ENCODE data around the gene ZC3H15.

ZC3H15 gene

GRCh38 chr2:186537019-186537418 lies 51.0 kb downstream of the ZC3H15 start:
- H3K4me1 Mint-ChIP-seq (ENCODE audit: low read depth), result no peaks in the 10 kb centered on the region
- H3K27ac Mint-ChIP-seq, result no peak overlapping the region
- H3K27me3 Mint-ChIP-seq (ENCODE audit: low read depth), result peaks cover 4% of the 10 kb centered on the region
- no peak overlapping the region for H3K4me3 Mint-ChIP-seq
- no peaks in the 10 kb centered on the region for H3K36me3 Mint-ChIP-seq (ENCODE audit: low read depth)
- H3K9me3 Mint-ChIP-seq, result no peaks in the 10 kb centered on the region
- no peak for DNase-seq (ENCODE audit: low spot score)

GRCh38 chr2:186540941-186541340 lies 54.9 kb downstream of the ZC3H15 start:
- no peaks in the 10 kb centered on the region for H3K27me3 Mint-ChIP-seq (ENCODE audit: low read depth)
- H3K27ac Mint-ChIP-seq, result no peak overlapping the region
- H3K4me1 Mint-ChIP-seq (ENCODE audit: low read depth), result no peaks in the 10 kb centered on the region
- no peaks in the 10 kb centered on the region for H3K9me3 Mint-ChIP-seq
- no peak overlapping the region for H3K4me3 Mint-ChIP-seq
- no peaks in the 10 kb centered on the region for H3K36me3 Mint-ChIP-seq (ENCODE audit: low read depth)
- DNase-seq (ENCODE audit: low spot score), result no peak

- DNase-seq (ENCODE audit: low spot score), result no peak
- Mint-ChIP-seq H3K9me3 (no peaks in the 10 kb centered on the region), H3K4me3 (no peak overlapping the region), H3K4me1 (ENCODE audit: low read depth) (no peaks in the 10 kb centered on the region), H3K36me3 (ENCODE audit: low read depth) (no peaks in the 10 kb centered on the region), H3K27ac (no peak overlapping the region), H3K27me3 (ENCODE audit: low read depth) (no peaks in the 10 kb centered on the region)
These were observed 55.9 kb downstream of the ZC3H15 start for GRCh38 chr2:186542002-186542401.

- Mint-ChIP-seq H3K36me3 (ENCODE audit: low read depth) (no peaks in the 10 kb centered on the region), H3K9me3 (no peaks in the 10 kb centered on the region)
These were observed 57.6 kb downstream of the ZC3H15 start for GRCh38 chr2:186543561-186544131.

GRCh38 chr2:186544255-186544675 lies 58.2 kb downstream of the ZC3H15 start:
- Mint-ChIP-seq H3K9me3 (no peaks in the 10 kb centered on the region), H3K27me3 (ENCODE audit: low read depth) (no peaks in the 10 kb centered on the region), H3K36me3 (ENCODE audit: low read depth) (no peaks in the 10 kb centered on the region), H3K4me3 (no peak overlapping the region), H3K4me1 (ENCODE audit: low read depth) (no peaks in the 10 kb centered on the region), H3K27ac (no peak overlapping the region)
- DNase-seq (ENCODE audit: low spot score), result no peak

More at GRCh38 chr2:186543561-186544131, 57.6 kb downstream of the ZC3H15 start:
- no peak overlapping the region for H3K27ac Mint-ChIP-seq
- no peak for DNase-seq (ENCODE audit: low spot score)
- H3K4me1 Mint-ChIP-seq (ENCODE audit: low read depth), result no peaks in the 10 kb centered on the region
- no peaks in the 10 kb centered on the region for H3K27me3 Mint-ChIP-seq (ENCODE audit: low read depth)
- H3K4me3 Mint-ChIP-seq, result no peak overlapping the region

GRCh38 chr2:186546846-186547245 lies 60.8 kb downstream of the ZC3H15 start:
- Mint-ChIP-seq H3K27me3 (ENCODE audit: low read depth) (no peaks in the 10 kb centered on the region), H3K36me3 (ENCODE audit: low read depth) (no peaks in the 10 kb centered on the region), H3K27ac (no peak overlapping the region), H3K4me1 (ENCODE audit: low read depth) (no peaks in the 10 kb centered on the region), H3K9me3 (no peaks in the 10 kb centered on the region), H3K4me3 (no peak overlapping the region)
- DNase-seq (ENCODE audit: low spot score), result no peak

- no peak overlapping the region for H3K27ac Mint-ChIP-seq
- no peaks in the 10 kb centered on the region for H3K9me3 Mint-ChIP-seq
- no peaks in the 10 kb centered on the region for H3K27me3 Mint-ChIP-seq (ENCODE audit: low read depth)
- no peaks in the 10 kb centered on the region for H3K4me1 Mint-ChIP-seq (ENCODE audit: low read depth)
- no peaks in the 10 kb centered on the region for H3K36me3 Mint-ChIP-seq (ENCODE audit: low read depth)
- DNase-seq (ENCODE audit: low spot score), result no peak
- no peak overlapping the region for H3K4me3 Mint-ChIP-seq
These were observed 65.4 kb downstream of the ZC3H15 start for GRCh38 chr2:186551323-186552050.

GRCh38 chr2:186554429-186554828 lies 68.4 kb downstream of the ZC3H15 start:
- Mint-ChIP-seq H3K27ac (no peak overlapping the region), H3K4me3 (no peak overlapping the region), H3K36me3 (ENCODE audit: low read depth) (no peaks in the 10 kb centered on the region), H3K4me1 (ENCODE audit: low read depth) (no peaks in the 10 kb centered on the region), H3K9me3 (no peaks in the 10 kb centered on the region), H3K27me3 (ENCODE audit: low read depth) (no peaks in the 10 kb centered on the region)
- DNase-seq (ENCODE audit: low spot score), result no peak

GRCh38 chr2:186554850-186555671 lies 69.0 kb downstream of the ZC3H15 start:
- DNase-seq (ENCODE audit: low spot score), result no peak
- Mint-ChIP-seq H3K4me3 (no peak overlapping the region), H3K27me3 (ENCODE audit: low read depth) (no peaks in the 10 kb centered on the region), H3K36me3 (ENCODE audit: low read depth) (no peaks in the 10 kb centered on the region), H3K4me1 (ENCODE audit: low read depth) (no peaks in the 10 kb centered on the region), H3K9me3 (no peaks in the 10 kb centered on the region), H3K27ac (no peak overlapping the region)

GRCh38 chr2:186558512-186559276 lies 72.6 kb downstream of the ZC3H15 start:
- Mint-ChIP-seq H3K27ac (no peak overlapping the region), H3K27me3 (ENCODE audit: low read depth) (peaks cover 5% of the 10 kb centered on the region)

More at GRCh38 chr2:186558512-186559276, 72.6 kb downstream of the ZC3H15 start:
- no peak for DNase-seq (ENCODE audit: low spot score)
- no peaks in the 10 kb centered on the region for H3K36me3 Mint-ChIP-seq (ENCODE audit: low read depth)
- H3K4me3 Mint-ChIP-seq, result no peak overlapping the region
- no peaks in the 10 kb centered on the region for H3K9me3 Mint-ChIP-seq
- no peaks in the 10 kb centered on the region for H3K4me1 Mint-ChIP-seq (ENCODE audit: low read depth)

Measured in T-helper 2 cell treated with Interferon-gamma antibody and Interleukin-4, amounts not matched to agents 5 μg/mL and 100 μg/mL, for 36 hours (primary cell).